ENCODE results near the gene B9D1.

B9D1 gene

GRCh38 chr17:19336938-19337711, 25.4 kb downstream of the B9D1 start:
- peak; percentile 7 to 42 for DNase-seq

DNA sequence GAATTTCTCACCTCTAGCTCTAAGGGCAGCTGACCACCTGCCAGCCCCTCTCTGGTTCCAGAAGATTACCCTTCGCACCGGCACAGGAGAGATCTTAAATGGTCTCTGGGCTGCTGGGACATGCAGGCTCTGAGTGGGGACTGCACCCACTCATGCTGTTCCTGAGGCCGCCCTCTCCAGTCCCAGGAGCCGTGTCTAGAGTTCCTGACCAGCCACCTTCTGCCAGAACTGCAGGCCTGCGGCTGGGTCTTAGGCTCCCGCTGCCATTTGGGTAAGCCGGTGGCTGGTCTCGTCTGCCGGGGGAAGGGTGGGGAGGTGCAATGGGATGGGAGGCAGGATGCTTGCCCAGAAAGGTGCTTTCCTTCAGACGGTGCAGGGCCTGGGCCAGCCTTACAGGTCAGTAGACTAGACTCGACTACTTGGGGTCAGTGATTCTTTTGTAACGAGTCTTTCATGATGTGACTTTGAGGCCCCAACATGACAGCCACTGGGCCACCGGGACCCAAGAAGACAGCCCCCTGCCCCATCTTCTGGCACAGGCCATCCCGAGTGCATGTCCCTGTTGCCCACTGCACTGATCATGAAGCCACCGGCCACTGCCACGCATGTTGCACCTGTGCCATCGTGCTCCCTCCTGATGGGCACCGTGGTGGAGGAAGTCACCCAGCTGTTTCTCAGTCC, 26.4 kb downstream of the B9D1 start:
- no peak for DNase-seq

DNA sequence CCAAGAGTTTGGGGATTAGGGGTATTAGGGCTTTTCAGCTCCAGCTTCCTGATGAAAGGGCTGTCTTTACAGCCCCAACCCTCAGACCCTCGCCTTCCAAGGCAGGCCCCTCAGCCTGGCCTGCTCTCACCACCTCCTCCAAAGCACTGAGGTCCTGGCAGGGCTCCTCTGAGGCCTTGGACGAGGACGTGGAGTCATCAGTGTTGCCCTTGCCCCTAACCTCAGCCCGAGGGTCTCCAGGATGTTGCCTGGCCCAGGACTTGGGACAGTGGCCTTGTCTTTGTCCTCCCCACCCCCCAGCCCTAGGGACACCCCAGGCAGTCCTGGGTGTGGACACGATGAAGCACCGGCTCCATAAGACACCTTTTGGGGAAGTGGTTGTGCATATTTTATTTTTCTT, 28.2 kb downstream of the B9D1 start:
- DNase-seq: no peak

DNA sequence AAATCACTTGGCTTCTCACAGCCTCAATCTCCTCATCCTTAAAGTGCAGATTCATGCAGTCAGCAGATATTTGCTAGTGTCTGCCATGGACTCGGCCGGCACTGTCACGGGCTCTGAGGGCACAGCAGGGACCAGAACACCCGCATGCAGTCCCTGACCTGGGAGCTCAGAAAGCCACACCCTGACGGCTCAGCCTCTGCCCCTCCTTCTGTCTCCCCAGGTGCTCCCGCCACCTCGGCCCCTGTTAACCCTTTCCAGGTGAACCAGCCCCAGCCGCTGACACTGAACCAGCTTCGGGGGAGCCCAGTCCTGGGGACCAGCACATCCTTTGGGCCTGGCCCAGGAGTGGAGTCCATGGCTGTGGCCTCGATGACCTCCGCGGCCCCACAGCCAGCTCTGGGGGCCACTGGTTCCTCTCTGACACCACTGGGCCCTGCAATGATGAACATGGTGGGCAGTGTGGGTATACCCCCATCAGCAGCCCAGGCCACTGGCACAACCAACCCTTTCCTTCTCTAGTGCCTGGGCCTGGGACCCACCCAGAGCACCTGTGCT, 28.7 kb downstream of the B9D1 start:
- no peak for DNase-seq

DNA sequence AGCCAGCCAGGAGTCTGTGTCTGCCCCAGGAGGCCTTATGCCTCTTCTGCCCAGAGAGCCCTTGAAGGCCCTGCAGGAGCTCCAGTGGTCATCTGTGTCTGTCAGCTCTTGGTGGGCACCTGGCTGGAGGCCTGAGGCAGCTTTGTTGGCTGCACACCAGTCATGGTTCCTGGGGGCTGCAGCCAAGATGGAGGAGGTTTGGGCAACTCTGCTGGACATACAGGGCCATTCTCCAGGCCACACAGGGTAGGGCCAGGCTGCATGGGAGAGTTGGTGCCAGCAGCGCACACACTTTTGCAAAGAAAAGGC, 29.4 kb downstream of the B9D1 start:
- no peak for DNase-seq

- no peak for DNase-seq
Observed at GRCh38 chr17:19332371-19333131, 30.0 kb downstream of the B9D1 start.

DNA sequence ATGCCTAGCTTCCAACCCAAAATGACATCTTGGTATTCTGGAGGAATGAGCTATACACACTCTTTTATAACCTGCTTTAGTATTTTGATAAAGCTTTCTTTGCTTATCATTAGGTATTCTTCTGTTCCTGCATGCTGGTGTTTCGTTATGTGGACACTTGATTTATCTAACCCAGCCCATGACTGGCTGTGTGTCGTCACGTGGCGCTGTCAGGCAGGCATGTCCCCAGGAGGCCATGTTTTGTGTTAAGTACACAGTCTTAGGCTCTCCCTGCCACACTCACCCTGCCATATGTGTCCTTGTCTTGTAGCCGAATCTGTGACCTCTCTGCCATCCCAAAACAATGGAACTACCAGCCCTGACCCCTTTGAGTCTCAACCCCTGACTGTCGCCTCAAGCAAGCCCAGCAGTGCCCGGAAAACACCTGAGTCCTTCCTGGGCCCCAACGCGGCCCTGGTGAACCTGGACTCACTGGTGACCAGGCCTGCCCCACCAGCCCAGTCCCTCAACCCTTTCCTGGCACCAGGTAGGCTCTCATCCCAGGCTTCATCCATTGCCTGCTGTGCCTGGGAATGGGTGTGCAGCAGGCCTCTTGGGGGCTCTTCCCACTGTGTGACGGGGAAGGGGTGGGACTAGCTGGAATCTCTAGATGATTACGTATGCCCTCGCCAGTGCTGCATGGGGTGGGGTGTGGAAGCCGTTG, 30.8 kb downstream of the B9D1 start:
- DNase-seq: no peak

GRCh38 chr17:19331134-19331533, 31.4 kb downstream of the B9D1 start:
- DNase-seq: no peak

GRCh38 chr17:19330271-19330670, 32.3 kb downstream of the B9D1 start:
- no peak for DNase-seq

DNA sequence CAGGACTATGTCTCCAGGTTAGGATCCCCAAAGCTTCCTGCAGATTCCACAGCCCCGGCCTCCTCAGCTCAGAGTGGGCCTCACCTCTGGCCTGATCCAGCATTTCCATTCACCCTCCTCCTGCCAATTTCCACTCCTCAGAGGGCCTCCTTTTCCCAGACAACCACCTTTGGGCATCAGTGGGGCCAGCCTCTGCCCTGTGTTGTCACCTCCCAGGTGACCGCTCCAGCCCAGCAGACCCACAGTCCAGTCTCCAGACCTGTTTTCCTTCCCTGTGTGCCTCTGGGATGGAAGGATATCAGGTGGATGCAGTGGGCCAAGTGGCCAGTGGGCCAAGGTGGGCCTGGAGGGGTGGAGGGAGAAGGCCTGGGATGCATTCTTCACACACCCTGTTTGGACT, 32.7 kb downstream of the B9D1 start:
- no peak for DNase-seq

GRCh38 chr17:19329136-19329535, 33.4 kb downstream of the B9D1 start:
- no peak for DNase-seq

- DNase-seq: no peak
Observed at GRCh38 chr17:19328441-19329061, 34.0 kb downstream of the B9D1 start.

DNA sequence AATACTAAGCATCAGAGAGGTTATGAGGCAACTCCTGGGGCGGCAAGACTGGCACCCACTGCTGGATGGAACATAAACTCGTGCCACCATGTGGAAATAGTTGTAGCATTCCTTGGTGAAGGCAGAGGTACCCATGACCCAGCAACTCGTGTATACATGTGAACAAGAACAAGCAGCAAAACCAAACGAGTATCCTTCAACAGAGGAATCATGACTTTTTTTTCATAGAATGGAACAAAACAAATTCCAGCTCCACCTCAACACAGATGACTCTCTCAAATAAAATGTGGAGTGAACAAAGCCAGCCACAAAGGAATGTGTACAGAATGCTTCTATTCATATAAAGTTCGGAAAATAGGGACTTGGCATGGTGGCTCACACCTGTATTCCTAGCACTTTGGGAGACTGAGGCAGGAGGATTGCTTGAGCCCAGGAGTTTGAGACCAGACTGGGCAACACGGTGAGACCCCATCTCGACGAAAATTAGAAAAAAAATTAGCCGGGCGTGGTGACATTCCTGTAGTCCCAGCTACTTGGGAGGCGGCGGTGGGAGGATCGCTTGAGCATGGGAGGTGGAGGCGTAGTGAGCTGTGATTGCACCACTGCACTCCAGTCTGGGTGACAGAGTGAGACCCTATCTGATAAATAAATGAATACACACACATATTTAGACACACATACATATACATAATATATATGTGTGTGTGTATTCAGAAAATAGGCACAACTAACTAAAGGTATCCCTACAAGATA, 35.3 kb downstream of the B9D1 start:
- no peak for DNase-seq

DNA sequence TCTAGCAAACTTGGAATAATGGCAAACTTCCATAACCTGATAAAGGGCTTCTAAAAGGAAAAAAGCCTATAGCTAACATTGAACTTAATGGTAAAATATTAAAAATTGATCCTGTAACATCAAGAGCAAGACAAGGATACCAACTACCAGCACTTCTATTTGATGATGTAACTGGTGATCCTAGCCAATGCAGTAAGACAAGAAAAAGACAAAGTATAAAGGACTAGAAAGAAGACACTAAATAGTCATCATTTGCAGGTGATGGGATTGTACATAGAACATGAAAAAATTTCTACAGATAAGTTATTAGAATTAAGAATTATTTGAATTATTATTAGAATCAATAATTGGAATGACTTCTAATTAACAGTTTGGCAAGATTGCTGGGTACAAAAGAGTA, 37.0 kb downstream of the B9D1 start:
- DNase-seq: no peak

DNA sequence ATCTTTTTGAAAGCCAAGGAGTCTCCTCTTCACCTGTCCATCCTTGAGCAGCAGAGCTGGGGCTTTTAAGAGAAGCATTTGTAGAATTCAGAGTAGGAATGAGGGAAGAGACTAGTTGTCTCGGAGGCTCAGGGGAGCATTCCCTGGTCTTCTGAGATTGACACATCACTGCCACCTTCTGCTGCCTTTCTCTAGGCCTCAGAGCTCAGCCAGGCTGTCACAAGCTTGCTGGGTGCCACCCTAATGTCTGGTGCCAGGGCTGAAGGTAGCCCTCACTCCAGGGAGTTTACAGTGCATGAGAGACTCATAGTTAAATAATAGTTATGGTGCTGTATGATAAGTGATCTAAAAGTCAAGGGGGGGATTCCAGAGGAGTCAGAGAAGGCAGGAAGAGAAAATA, 39.7 kb downstream of the B9D1 start:
- no peak for DNase-seq

DNA sequence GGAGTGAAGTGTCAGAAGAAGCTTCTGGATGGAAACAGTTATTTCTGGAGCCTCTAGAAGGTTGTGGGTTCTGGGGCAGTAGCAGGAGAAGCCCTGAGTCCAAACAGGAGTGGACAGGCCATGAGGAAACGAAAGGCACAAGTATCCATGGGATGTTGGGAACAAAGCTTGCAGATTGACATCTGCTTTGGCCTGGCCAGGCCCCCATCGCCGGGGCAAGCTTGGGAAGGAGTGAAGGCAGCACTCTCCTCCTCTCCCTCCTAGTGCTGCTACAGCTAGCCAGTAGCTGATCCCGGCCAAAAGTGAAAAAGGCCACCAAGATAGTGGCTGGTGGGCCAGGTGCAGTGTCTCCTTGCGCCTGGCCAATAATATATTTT, 40.4 kb downstream of the B9D1 start:
- DNase-seq: no peak

DNA sequence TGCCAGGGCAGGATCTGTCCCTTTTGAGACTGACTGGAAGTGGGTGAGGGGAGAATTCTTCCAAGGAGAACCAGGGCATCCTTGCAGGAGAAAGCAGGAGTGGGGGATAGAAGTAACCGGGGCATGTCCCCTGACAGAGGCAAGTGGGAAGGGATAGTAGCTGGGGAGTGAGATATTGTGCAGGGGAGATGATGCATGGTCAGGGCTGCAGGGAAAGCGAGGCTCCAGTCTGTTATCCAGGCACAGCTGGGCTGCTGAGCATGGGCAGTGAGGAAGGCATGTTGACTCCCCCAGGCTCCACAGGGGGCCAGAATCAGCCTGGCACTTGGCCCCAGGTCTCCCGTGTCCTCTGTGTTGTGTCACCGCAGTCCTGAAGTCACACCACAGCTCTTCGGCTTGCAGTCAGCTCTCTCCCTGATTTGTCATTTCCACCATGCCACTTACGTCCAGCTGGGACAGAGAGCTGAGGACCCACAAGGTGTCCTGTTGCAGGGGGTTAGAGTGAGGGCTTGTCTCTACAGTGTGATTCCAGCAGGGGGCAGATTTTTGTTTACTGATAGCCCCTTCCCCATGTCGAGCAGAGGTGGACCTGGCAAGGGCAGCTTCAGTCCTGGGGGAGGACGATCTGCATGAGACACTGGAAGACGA, 40.9 kb downstream of the B9D1 start:
- DNase-seq: no peak

DNA sequence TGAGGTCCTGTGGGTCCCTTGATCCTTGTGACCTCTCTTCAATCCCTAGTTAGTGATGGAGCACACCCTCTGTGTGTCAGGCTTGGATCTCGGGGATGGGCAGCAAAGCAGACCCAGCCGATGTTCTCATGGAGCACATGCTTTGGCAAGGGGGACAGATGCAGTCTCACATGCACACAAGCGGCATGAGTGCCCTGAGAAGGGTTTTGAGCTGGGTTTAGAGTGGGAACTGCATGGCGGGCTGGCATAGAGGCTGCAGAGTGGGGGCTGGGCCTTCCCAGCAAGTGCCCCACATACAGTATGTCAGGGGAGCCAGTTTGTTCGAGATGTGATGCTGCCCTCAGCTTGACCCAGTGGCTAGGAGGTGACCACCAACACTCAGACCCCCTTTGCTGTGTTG, 41.6 kb downstream of the B9D1 start:
- no peak for DNase-seq

- no peak for DNase-seq
Observed at GRCh38 chr17:19319771-19320505, 42.6 kb downstream of the B9D1 start.

GRCh38 chr17:19318611-19319010, 43.9 kb downstream of the B9D1 start:
- no peak for DNase-seq

Measured in SHP77 (cell line).